ENCODE results near the gene NUP107.

DNA sequence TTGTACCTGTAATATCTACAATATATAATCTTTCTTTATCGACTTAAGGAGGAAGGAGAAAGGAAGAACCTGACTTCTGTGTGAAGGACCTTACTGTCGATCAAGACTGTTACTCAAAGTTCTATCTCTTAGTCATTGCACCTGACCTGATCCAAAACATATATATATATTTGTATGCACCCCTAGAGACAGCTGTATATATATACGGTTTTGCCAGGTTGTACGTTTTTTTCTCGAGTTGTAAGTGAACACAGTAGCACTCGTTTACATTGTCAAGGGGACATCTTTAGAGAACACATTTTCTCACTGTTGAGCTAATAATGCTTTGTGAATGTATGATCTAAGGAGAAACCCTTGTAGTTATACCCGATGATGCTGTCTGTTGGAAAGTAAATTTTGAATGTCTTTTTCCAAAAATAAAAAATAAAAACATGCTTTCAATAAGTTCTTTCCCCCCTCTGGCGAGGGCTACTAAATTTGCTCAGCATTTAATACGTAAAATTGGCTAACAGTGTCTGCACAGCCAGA is 58.7 kb downstream of the NUP107 start:
- TF ChIP-seq, protein P1, sequence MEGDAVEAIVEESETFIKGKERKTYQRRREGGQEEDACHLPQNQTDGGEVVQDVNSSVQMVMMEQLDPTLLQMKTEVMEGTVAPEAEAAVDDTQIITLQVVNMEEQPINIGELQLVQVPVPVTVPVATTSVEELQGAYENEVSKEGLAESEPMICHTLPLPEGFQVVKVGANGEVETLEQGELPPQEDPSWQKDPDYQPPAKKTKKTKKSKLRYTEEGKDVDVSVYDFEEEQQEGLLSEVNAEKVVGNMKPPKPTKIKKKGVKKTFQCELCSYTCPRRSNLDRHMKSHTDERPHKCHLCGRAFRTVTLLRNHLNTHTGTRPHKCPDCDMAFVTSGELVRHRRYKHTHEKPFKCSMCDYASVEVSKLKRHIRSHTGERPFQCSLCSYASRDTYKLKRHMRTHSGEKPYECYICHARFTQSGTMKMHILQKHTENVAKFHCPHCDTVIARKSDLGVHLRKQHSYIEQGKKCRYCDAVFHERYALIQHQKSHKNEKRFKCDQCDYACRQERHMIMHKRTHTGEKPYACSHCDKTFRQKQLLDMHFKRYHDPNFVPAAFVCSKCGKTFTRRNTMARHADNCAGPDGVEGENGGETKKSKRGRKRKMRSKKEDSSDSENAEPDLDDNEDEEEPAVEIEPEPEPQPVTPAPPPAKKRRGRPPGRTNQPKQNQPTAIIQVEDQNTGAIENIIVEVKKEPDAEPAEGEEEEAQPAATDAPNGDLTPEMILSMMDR (IDR thresholded peaks at IDR 0.05; ENCODE audit: insufficient read depth, low read length), result no peak
- TF ChIP-seq POLR2AphosphoS5 (IDR thresholded peaks at IDR 0.05; ENCODE audit: low read depth) (no peak), SPI1 (IDR thresholded peaks at IDR 0.05; ENCODE audit: borderline replicate concordance, low read depth) (no peak)
- TF ChIP-seq, protein P2, sequence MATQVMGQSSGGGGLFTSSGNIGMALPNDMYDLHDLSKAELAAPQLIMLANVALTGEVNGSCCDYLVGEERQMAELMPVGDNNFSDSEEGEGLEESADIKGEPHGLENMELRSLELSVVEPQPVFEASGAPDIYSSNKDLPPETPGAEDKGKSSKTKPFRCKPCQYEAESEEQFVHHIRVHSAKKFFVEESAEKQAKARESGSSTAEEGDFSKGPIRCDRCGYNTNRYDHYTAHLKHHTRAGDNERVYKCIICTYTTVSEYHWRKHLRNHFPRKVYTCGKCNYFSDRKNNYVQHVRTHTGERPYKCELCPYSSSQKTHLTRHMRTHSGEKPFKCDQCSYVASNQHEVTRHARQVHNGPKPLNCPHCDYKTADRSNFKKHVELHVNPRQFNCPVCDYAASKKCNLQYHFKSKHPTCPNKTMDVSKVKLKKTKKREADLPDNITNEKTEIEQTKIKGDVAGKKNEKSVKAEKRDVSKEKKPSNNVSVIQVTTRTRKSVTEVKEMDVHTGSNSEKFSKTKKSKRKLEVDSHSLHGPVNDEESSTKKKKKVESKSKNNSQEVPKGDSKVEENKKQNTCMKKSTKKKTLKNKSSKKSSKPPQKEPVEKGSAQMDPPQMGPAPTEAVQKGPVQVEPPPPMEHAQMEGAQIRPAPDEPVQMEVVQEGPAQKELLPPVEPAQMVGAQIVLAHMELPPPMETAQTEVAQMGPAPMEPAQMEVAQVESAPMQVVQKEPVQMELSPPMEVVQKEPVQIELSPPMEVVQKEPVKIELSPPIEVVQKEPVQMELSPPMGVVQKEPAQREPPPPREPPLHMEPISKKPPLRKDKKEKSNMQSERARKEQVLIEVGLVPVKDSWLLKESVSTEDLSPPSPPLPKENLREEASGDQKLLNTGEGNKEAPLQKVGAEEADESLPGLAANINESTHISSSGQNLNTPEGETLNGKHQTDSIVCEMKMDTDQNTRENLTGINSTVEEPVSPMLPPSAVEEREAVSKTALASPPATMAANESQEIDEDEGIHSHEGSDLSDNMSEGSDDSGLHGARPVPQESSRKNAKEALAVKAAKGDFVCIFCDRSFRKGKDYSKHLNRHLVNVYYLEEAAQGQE (IDR thresholded peaks at IDR 0.05; ENCODE audit: insufficient replicate concordance, low read depth), result no peak
